HG03432 (cell line): ENCODE data around the gene C6orf141.

ENCODE experiments used
- ATAC-seq: cut with Tn5 transposase; IDR thresholded peaks from one replicate; pipeline ENCODE4 v1.9.1; 2021; ENCODE audit warnings: mild to moderate bottlenecking, moderate library complexity; ENCODE audit not compliant: unreplicated experiment

C6orf141 gene

GRCh38 chr6:49539102-49539501 is 11.4 kb upstream of the C6orf141 start:
- no peak for ATAC-seq

- ATAC-seq = no peak
Observed at GRCh38 chr6:49540614-49541013, 9.9 kb upstream of the C6orf141 start.

- no peak for ATAC-seq
Observed at GRCh38 chr6:49541210-49541724, 9.2 kb upstream of the C6orf141 start.

GRCh38 chr6:49541936-49542335 is 8.5 kb upstream of the C6orf141 start:
- ATAC-seq = no peak

- no peak for ATAC-seq
Observed at GRCh38 chr6:49543087-49543858, 7.2 kb upstream of the C6orf141 start.

GRCh38 chr6:49546331-49546730 is 4.1 kb upstream of the C6orf141 start:
- ATAC-seq = no peak

- ATAC-seq = no peak
Observed at GRCh38 chr6:49548613-49549304, 1.7 kb upstream of the C6orf141 start.

GRCh38 chr6:49549691-49550491 is 577 bp upstream of the C6orf141 start:
- ATAC-seq = no peak

- peak; percentile 49 for ATAC-seq
Observed at GRCh38 chr6:49551078-49551865, 804 bp downstream of the C6orf141 start.

- ATAC-seq = peak; percentile 49
Observed at GRCh38 chr6:49551866-49552129, 1.3 kb downstream of the C6orf141 start.

GRCh38 chr6:49552596-49552995 is 2.1 kb downstream of the C6orf141 start:
- no peak for ATAC-seq

GRCh38 chr6:49553384-49553783 is 2.9 kb downstream of the C6orf141 start:
- no peak for ATAC-seq

- ATAC-seq = no peak
Observed at GRCh38 chr6:49555951-49556350, 5.5 kb downstream of the C6orf141 start.

GRCh38 chr6:49556429-49556837 is 6.0 kb downstream of the C6orf141 start:
- ATAC-seq = peak; percentile 30

GRCh38 chr6:49557177-49557576 is 6.7 kb downstream of the C6orf141 start:
- no peak for ATAC-seq

GRCh38 chr6:49558238-49558637 is 7.8 kb downstream of the C6orf141 start:
- ATAC-seq = no peak

- ATAC-seq = no peak
Observed at GRCh38 chr6:49563006-49563886, 12.8 kb downstream of the C6orf141 start.

GRCh38 chr6:49564552-49564951 is 14.1 kb downstream of the C6orf141 start:
- ATAC-seq = no peak

GRCh38 chr6:49565261-49565660 is 14.8 kb downstream of the C6orf141 start:
- no peak for ATAC-seq

- no peak for ATAC-seq
Observed at GRCh38 chr6:49565855-49566254, 15.4 kb downstream of the C6orf141 start.
